OCI-LY1 (cell line): ENCODE measurements around the gene THSD1.

Experiments
- H2AFZ ChIP-seq: fragments of 200-600 bp; sonication (generic), shearing (Covaris generic); 2 replicates; pipeline ENCODE4 v1.6.0; 2014; ENCODE audit warnings: antibody characterized with exemption, mild to moderate bottlenecking, low read length
- H3F3A ChIP-seq: fragments of 200-600 bp; sonication (generic), shearing (Covaris generic); 2 replicates; pipeline ENCODE4 v1.6.0; 2014; ENCODE audit warnings: mild to moderate bottlenecking, antibody characterized with exemption, low read length, moderate library complexity; ENCODE audit not compliant: insufficient read depth
- H3K27ac ChIP-seq: fragments of 200-600 bp; sonication (generic); 2 replicates; pipeline ENCODE4 v1.5.1; 2014; ENCODE audit warnings: low read length, mixed run types, mild to moderate bottlenecking, low read depth; ENCODE audit not compliant: poor library complexity, severe bottlenecking
- H3K27me3 ChIP-seq: fragments of 200-600 bp; sonication (generic); 2 replicates; pipeline ENCODE4 v1.6.0; 2014; ENCODE audit warnings: antibody characterized with exemption, mild to moderate bottlenecking, low read length, moderate library complexity; ENCODE audit not compliant: insufficient read depth
- H3K36me3 ChIP-seq: fragments of 200-600 bp; sonication (generic); 2 replicates; pipeline ENCODE4 v1.6.1; 2014; ENCODE audit warnings: mild to moderate bottlenecking, antibody characterized with exemption, low read length, moderate library complexity, mixed read lengths; ENCODE audit not compliant: insufficient read depth
- H3K4me1 ChIP-seq: fragments of 200-600 bp; sonication (generic); 2 replicates; pipeline ENCODE4 v1.5.1; 2014; ENCODE audit warnings: mild to moderate bottlenecking, low read length, moderate library complexity; ENCODE audit not compliant: insufficient read depth, severe bottlenecking
- H3K4me2 ChIP-seq: fragments of 200-600 bp; sonication (generic), shearing (Covaris generic); 2 replicates; pipeline ENCODE4 v1.6.1; 2014; ENCODE audit warnings: low read length
- H3K4me3 ChIP-seq: fragments of 200-600 bp; sonication (generic); 2 replicates; pipeline ENCODE4 v1.5.1; 2014; ENCODE audit warnings: low read length, low read depth, mild to moderate bottlenecking, mixed read lengths; ENCODE audit not compliant: poor library complexity, severe bottlenecking
- H3K79me2 ChIP-seq: fragments of 200-600 bp; shearing (Covaris generic); 2 replicates; pipeline ENCODE4 v1.6.1; 2016; ENCODE audit warnings: mixed run types, low read length, mixed read lengths; ENCODE audit not compliant: insufficient read depth
- H3K9ac ChIP-seq: fragments of 200-600 bp; sonication (generic), shearing (Covaris generic); 2 replicates; pipeline ENCODE4 v1.6.1; 2014; ENCODE audit warnings: mild to moderate bottlenecking, low read length, mixed read lengths
- H3K9me2 ChIP-seq: fragments of 200-600 bp; sonication (generic), shearing (Covaris generic); 2 replicates; pipeline ENCODE4 v1.6.1; 2014; ENCODE audit warnings: low read depth, mild to moderate bottlenecking, low read length, mixed read lengths
- H3K9me3 ChIP-seq: fragments of 200-600 bp; shearing (Covaris generic); 2 replicates; pipeline ENCODE4 v1.6.1; 2014; ENCODE audit warnings: low read length, mixed read lengths
- H4K20me1 ChIP-seq: fragments of 200-600 bp; sonication (generic), shearing (Covaris generic); 2 replicates; pipeline ENCODE4 v1.6.0; 2016; ENCODE audit warnings: mild to moderate bottlenecking, low read length; ENCODE audit not compliant: insufficient read depth
- CTCF ChIP-seq: fragments of 200-600 bp; sonication (generic), shearing (Covaris generic); IDR thresholded peaks from 2 replicates; pipeline ENCODE4 v1.5.1; 2017; ENCODE audit warnings: mild to moderate bottlenecking, antibody characterized with exemption, low read length, moderate library complexity, mixed read lengths
- EZH2 ChIP-seq: fragments of 200-600 bp; sonication (generic), shearing (Covaris generic); IDR thresholded peaks from 2 replicates; pipeline ENCODE4 v1.8.0; 2017; ENCODE audit warnings: borderline replicate concordance, mixed run types, mild to moderate bottlenecking, antibody characterized with exemption, low read length, moderate library complexity, mixed read lengths

THSD1 gene

GRCh38 chr13:52450793-52451116 lies 44.8 kb upstream of the THSD1 start:
- peaks cover 8% of the 10 kb centered on the region; the same call in 1 of the 2 replicates for H3K79me2 ChIP-seq
- peaks cover 48% of the 10 kb centered on the region for H3K4me1 ChIP-seq
- H3K36me3 ChIP-seq, result no peaks in the 10 kb centered on the region
- no peaks in the 10 kb centered on the region; the same call in 1 of the 2 replicates for H3F3A ChIP-seq
- no peak overlapping the region for H3K4me3 ChIP-seq
- no peaks in the 10 kb centered on the region for H3K27me3 ChIP-seq
- H4K20me1 ChIP-seq, result no peaks in the 10 kb centered on the region
- H3K9ac ChIP-seq, result peak overlapping the region; percentile 38; the same call in 1 of the 2 replicates
- H3K27ac ChIP-seq, result no peak overlapping the region
- TF ChIP-seq EZH2, result no peak
- no peak; the same call in 1 of the 2 replicates for TF ChIP-seq CTCF
- H3K9me3 ChIP-seq, result no peaks in the 10 kb centered on the region
- H3K4me2 ChIP-seq, result peak overlapping the region; percentile 70
- no peak overlapping the region for H2AFZ ChIP-seq
- H3K9me2 ChIP-seq, result no peaks in the 10 kb centered on the region

GRCh38 chr13:52450012-52450792 lies 44.2 kb upstream of the THSD1 start, which contains the start of gene VPS36:
VPS36 (minus strand) TSS chr13:52450634; CDS start chr13:52450594, 40 bp downstream.
- H3K4me2 ChIP-seq, result peak within 1 kb of the TSS; percentile 84
- H2AFZ ChIP-seq, result no peak within 1 kb of the TSS
- no peaks in the 10 kb centered on the region for H4K20me1 ChIP-seq
- H3K4me1 ChIP-seq, result peaks cover 48% of the 10 kb centered on the region
- H3K36me3 ChIP-seq, result no peaks in the 10 kb centered on the region
- TF ChIP-seq EZH2 (no peak), CTCF (peak; percentile 99)
- peak within 1 kb of the TSS; percentile 39 for H3K27ac ChIP-seq
- no peaks in the 10 kb centered on the region for H3K9me2 ChIP-seq
- H3K4me3 ChIP-seq, result peak within 1 kb of the TSS; percentile 93
- no peaks in the 10 kb centered on the region for H3K9me3 ChIP-seq
- H3F3A ChIP-seq, result no peaks in the 10 kb centered on the region; the same call in 1 of the 2 replicates
- H3K9ac ChIP-seq, result peak within 1 kb of the TSS; percentile 90
- H3K27me3 ChIP-seq, result no peaks in the 10 kb centered on the region
- peaks cover 8% of the 10 kb centered on the region; the same call in 1 of the 2 replicates for H3K79me2 ChIP-seq

- H3K9me2 ChIP-seq, result no peaks in the 10 kb centered on the region
- H3K4me2 ChIP-seq, result peak overlapping the region; percentile 84
- peak overlapping the region; percentile 90 for H3K9ac ChIP-seq
- no peaks in the 10 kb centered on the region for H3K9me3 ChIP-seq
- peak overlapping the region; percentile 93 for H3K4me3 ChIP-seq
- peaks cover 44% of the 10 kb centered on the region for H3K4me1 ChIP-seq
- no peaks in the 10 kb centered on the region; the same call in 1 of the 2 replicates for H3F3A ChIP-seq
- peaks cover 15% of the 10 kb centered on the region; the same call in 1 of the 2 replicates for H3K79me2 ChIP-seq
- TF ChIP-seq EZH2, result no peak
- no peak for TF ChIP-seq CTCF
- H3K27me3 ChIP-seq, result no peaks in the 10 kb centered on the region
- H3K36me3 ChIP-seq, result no peaks in the 10 kb centered on the region
- peak overlapping the region; percentile 39 for H3K27ac ChIP-seq
- no peak overlapping the region for H2AFZ ChIP-seq
- no peaks in the 10 kb centered on the region for H4K20me1 ChIP-seq
These were observed 43.5 kb upstream of the THSD1 start for GRCh38 chr13:52449331-52450011.
